ES-I3 (cell line): ENCODE results near the gene TESPA1.
"Not testable (repeated sequence)": the region's sequence is repeated elsewhere in the genome, so short reads cannot be mapped to it uniquely, and the experiment has no call there.

Experiments
- H3K36me3 ChIP-seq: 2 replicates; pipeline ENCODE4 v1.6.1; 2013; ENCODE audit warnings: mild to moderate bottlenecking, low read length, control low read depth, moderate library complexity; ENCODE audit not compliant: insufficient read depth
- H3K4me1 ChIP-seq: 2 replicates; pipeline ENCODE4 v1.6.1; 2013; ENCODE audit warnings: mild to moderate bottlenecking, control low read depth, low read length; ENCODE audit not compliant: insufficient read depth
- H3K9ac ChIP-seq: 2 replicates; pipeline ENCODE4 v1.6.1; 2013; ENCODE audit warnings: low read depth, mild to moderate bottlenecking, low read length, moderate library complexity
- H3K9me3 ChIP-seq: 2 replicates; pipeline ENCODE4 v1.6.1; 2013; ENCODE audit warnings: mild to moderate bottlenecking, low read length, moderate library complexity; ENCODE audit not compliant: control insufficient read depth, insufficient read depth

Gene TESPA1

GRCh38 chr12:54945082-54945481 lies 39.5 kb downstream of the TESPA1 start:
- H3K9me3 ChIP-seq = no peaks in the 10 kb centered on the region
- H3K9ac ChIP-seq = no peak overlapping the region
- H3K4me1 ChIP-seq = no peaks in the 10 kb centered on the region
- H3K36me3 ChIP-seq = no peaks in the 10 kb centered on the region

- not testable (repeated sequence) for H3K4me1 ChIP-seq, H3K36me3 ChIP-seq, H3K9me3 ChIP-seq, H3K9ac ChIP-seq
Observed at GRCh38 chr12:54943292-54943691, 41.3 kb downstream of the TESPA1 start.

GRCh38 chr12:54941659-54942058 lies 42.9 kb downstream of the TESPA1 start:
- no peak overlapping the region for H3K9ac ChIP-seq
- H3K36me3 ChIP-seq = no peaks in the 10 kb centered on the region
- no peaks in the 10 kb centered on the region for H3K4me1 ChIP-seq
- H3K9me3 ChIP-seq = no peaks in the 10 kb centered on the region

GRCh38 chr12:54940727-54941315 lies 43.7 kb downstream of the TESPA1 start:
- no peaks in the 10 kb centered on the region for H3K4me1 ChIP-seq
- H3K36me3 ChIP-seq = no peaks in the 10 kb centered on the region
- no peaks in the 10 kb centered on the region for H3K9me3 ChIP-seq
- no peak overlapping the region for H3K9ac ChIP-seq

GRCh38 chr12:54937929-54938328 lies 46.6 kb downstream of the TESPA1 start:
- no peaks in the 10 kb centered on the region for H3K9me3 ChIP-seq
- H3K36me3 ChIP-seq = no peaks in the 10 kb centered on the region
- no peak overlapping the region for H3K9ac ChIP-seq
- no peaks in the 10 kb centered on the region for H3K4me1 ChIP-seq

GRCh38 chr12:54937376-54937775 lies 47.2 kb downstream of the TESPA1 start:
- Histone ChIP-seq H3K4me1 (no peaks in the 10 kb centered on the region), H3K9ac (no peak overlapping the region), H3K9me3 (no peaks in the 10 kb centered on the region), H3K36me3 (no peaks in the 10 kb centered on the region)

- Histone ChIP-seq H3K4me1 (no peaks in the 10 kb centered on the region), H3K9ac (no peak overlapping the region), H3K9me3 (no peaks in the 10 kb centered on the region), H3K36me3 (no peaks in the 10 kb centered on the region)
Observed at GRCh38 chr12:54936736-54937135, 47.8 kb downstream of the TESPA1 start.

- H3K9ac ChIP-seq = no peak overlapping the region
- no peaks in the 10 kb centered on the region for H3K36me3 ChIP-seq
- H3K9me3 ChIP-seq = no peaks in the 10 kb centered on the region
- no peaks in the 10 kb centered on the region for H3K4me1 ChIP-seq
Observed at GRCh38 chr12:54935235-54935951, 49.2 kb downstream of the TESPA1 start.

GRCh38 chr12:54934419-54934818 lies 50.1 kb downstream of the TESPA1 start:
- H3K9ac ChIP-seq = no peak overlapping the region
- H3K9me3 ChIP-seq = no peaks in the 10 kb centered on the region
- no peaks in the 10 kb centered on the region for H3K36me3 ChIP-seq
- H3K4me1 ChIP-seq = no peaks in the 10 kb centered on the region

- Histone ChIP-seq H3K9me3 (no peaks in the 10 kb centered on the region), H3K4me1 (no peaks in the 10 kb centered on the region), H3K9ac (no peak overlapping the region), H3K36me3 (no peaks in the 10 kb centered on the region)
Observed at GRCh38 chr12:54933376-54933775, 51.2 kb downstream of the TESPA1 start.

GRCh38 chr12:54932691-54933090 lies 51.9 kb downstream of the TESPA1 start:
- no peaks in the 10 kb centered on the region for H3K36me3 ChIP-seq
- no peak overlapping the region for H3K9ac ChIP-seq
- no peaks in the 10 kb centered on the region for H3K9me3 ChIP-seq
- no peaks in the 10 kb centered on the region for H3K4me1 ChIP-seq

- Histone ChIP-seq H3K4me1 (no peaks in the 10 kb centered on the region), H3K36me3 (no peaks in the 10 kb centered on the region), H3K9me3 (no peaks in the 10 kb centered on the region; the same call in 1 of the 2 replicates), H3K9ac (no peak overlapping the region)
Observed at GRCh38 chr12:54932038-54932437, 52.5 kb downstream of the TESPA1 start.

GRCh38 chr12:54929998-54930397 lies 54.6 kb downstream of the TESPA1 start:
- Histone ChIP-seq H3K36me3 (no peaks in the 10 kb centered on the region), H3K4me1 (peaks cover 4% of the 10 kb centered on the region; the same call in 1 of the 2 replicates), H3K9me3 (no peaks in the 10 kb centered on the region; the same call in 1 of the 2 replicates), H3K9ac (no peak overlapping the region)

- H3K9me3 ChIP-seq = no peaks in the 10 kb centered on the region; the same call in 1 of the 2 replicates
- no peak overlapping the region for H3K9ac ChIP-seq
- no peaks in the 10 kb centered on the region for H3K36me3 ChIP-seq
- peaks cover 4% of the 10 kb centered on the region; the same call in 1 of the 2 replicates for H3K4me1 ChIP-seq
Observed at GRCh38 chr12:54926246-54926645, 58.3 kb downstream of the TESPA1 start.

GRCh38 chr12:54924972-54925707 lies 59.4 kb downstream of the TESPA1 start:
- H3K4me1 ChIP-seq = peaks cover 4% of the 10 kb centered on the region; the same call in 1 of the 2 replicates
- H3K9ac ChIP-seq = no peak overlapping the region
- H3K9me3 ChIP-seq = no peaks in the 10 kb centered on the region; the same call in 1 of the 2 replicates
- H3K36me3 ChIP-seq = no peaks in the 10 kb centered on the region
